ENCODE data around the gene ACAA2. TPM values are rescaled to one million over a fixed set of nuclear protein-coding genes. Genes with fewer than 3 reads are reported as not detected.

Gene ACAA2
- total and polyA plus RNA-seq, 4 donors = 38.6 to 57.0 (median 47.8) TPM

DNA sequence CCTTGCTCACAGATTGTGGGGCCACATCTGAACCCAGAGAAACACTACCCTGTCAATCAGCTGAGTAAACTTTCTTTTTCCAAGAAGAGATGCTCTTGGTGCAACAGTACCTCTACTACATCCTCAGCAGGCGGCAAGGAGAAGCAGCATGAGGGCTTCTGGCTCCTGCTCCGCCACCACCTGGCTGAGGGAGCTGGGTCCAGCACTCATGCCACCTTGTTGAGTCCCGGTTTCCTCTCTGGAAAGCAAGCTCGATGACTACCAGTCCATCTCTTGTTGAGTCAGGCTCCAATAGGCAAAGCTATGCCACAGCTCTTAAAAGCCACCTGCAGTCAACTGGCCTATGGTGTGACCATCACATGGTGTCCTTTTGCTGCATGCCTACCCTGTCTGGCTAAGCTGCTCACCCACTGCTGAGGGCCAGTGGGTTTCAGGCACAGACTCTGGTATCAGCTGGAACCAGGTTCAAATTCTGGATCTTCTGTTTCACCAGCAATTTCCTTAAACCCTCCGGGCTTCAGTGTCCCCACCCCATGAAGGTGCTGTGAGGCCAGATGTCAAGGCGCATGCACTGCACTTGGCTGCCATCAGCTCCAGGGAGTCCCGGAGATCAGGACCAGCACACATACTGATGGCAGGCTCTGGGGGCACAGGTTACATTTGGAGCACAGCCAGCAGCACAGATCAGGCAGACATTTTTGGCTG is 42.5 kb upstream of the ACAA2 start:
- H3K27me3 ChIP-seq (ENCODE audit: control insufficient read depth, insufficient read depth, low read length) = no peaks in the 10 kb centered on the region
- no peak overlapping the region for H3K27ac ChIP-seq (ENCODE audit: low read depth, low read length)
- WGBS (ENCODE audit: insufficient coverage) = 92% methylated on average over 7 of the region's 7 CpGs
- H3K4me3 ChIP-seq (ENCODE audit: low read depth, low read length) = no peak overlapping the region
- no peak for DNase-seq (ENCODE audit: low read depth in 4 of 6, low spot score in 6 of 6)
- no peaks in the 10 kb centered on the region for H3K9me3 ChIP-seq (ENCODE audit: control insufficient read depth, insufficient read depth, low read length)
- peaks cover 11% of the 10 kb centered on the region for H3K4me1 ChIP-seq (ENCODE audit: control insufficient read depth, insufficient read depth, low read length)
- H3K36me3 ChIP-seq (ENCODE audit: control insufficient read depth, insufficient read depth, low read length) = peaks cover 2% of the 10 kb centered on the region

- WGBS (ENCODE audit: insufficient coverage) = no CpG with 5 or more reads among the region's 3 CpGs
- Histone ChIP-seq H3K36me3 (ENCODE audit: control insufficient read depth, insufficient read depth, low read length) (peaks cover 2% of the 10 kb centered on the region), H3K27me3 (ENCODE audit: control insufficient read depth, insufficient read depth, low read length) (no peaks in the 10 kb centered on the region), H3K4me3 (ENCODE audit: low read depth, low read length) (no peak overlapping the region), H3K9me3 (ENCODE audit: control insufficient read depth, insufficient read depth, low read length) (no peaks in the 10 kb centered on the region), H3K27ac (ENCODE audit: low read depth, low read length) (no peak overlapping the region), H3K4me1 (ENCODE audit: control insufficient read depth, insufficient read depth, low read length) (peaks cover 13% of the 10 kb centered on the region)
- no peak for DNase-seq (ENCODE audit: low read depth in 4 of 6, low spot score in 6 of 6)
These were observed 41.3 kb upstream of the ACAA2 start for GRCh38 chr18:49854681-49855080.

GRCh38 chr18:49853436-49853835 is 40.1 kb upstream of the ACAA2 start:
- Histone ChIP-seq H3K4me1 (ENCODE audit: control insufficient read depth, insufficient read depth, low read length) (peaks cover 11% of the 10 kb centered on the region), H3K27me3 (ENCODE audit: control insufficient read depth, insufficient read depth, low read length) (no peaks in the 10 kb centered on the region), H3K9me3 (ENCODE audit: control insufficient read depth, insufficient read depth, low read length) (no peaks in the 10 kb centered on the region), H3K27ac (ENCODE audit: low read depth, low read length) (no peak overlapping the region), H3K4me3 (ENCODE audit: low read depth, low read length) (no peak overlapping the region), H3K36me3 (ENCODE audit: control insufficient read depth, insufficient read depth, low read length) (peaks cover 2% of the 10 kb centered on the region)
- 94% methylated on average over 8 of the region's 8 CpGs for WGBS (ENCODE audit: insufficient coverage)
- DNase-seq (ENCODE audit: low read depth in 4 of 6, low spot score in 6 of 6) = no peak

GRCh38 chr18:49853011-49853410 is 39.7 kb upstream of the ACAA2 start:
- 96% methylated on average over 6 of the region's 7 CpGs for WGBS (ENCODE audit: insufficient coverage)
- DNase-seq (ENCODE audit: low read depth in 4 of 6, low spot score in 6 of 6) = no peak
- Histone ChIP-seq H3K4me3 (ENCODE audit: low read depth, low read length) (no peak overlapping the region), H3K9me3 (ENCODE audit: control insufficient read depth, insufficient read depth, low read length) (no peaks in the 10 kb centered on the region), H3K36me3 (ENCODE audit: control insufficient read depth, insufficient read depth, low read length) (peaks cover 2% of the 10 kb centered on the region), H3K4me1 (ENCODE audit: control insufficient read depth, insufficient read depth, low read length) (peaks cover 6% of the 10 kb centered on the region), H3K27ac (ENCODE audit: low read depth, low read length) (no peak overlapping the region), H3K27me3 (ENCODE audit: control insufficient read depth, insufficient read depth, low read length) (no peaks in the 10 kb centered on the region)

GRCh38 chr18:49851624-49852023 is 38.3 kb upstream of the ACAA2 start:
- no peak for DNase-seq (ENCODE audit: low read depth in 4 of 6, low spot score in 6 of 6)
- H3K27me3 ChIP-seq (ENCODE audit: control insufficient read depth, insufficient read depth, low read length) = no peaks in the 10 kb centered on the region
- peaks cover 2% of the 10 kb centered on the region for H3K36me3 ChIP-seq (ENCODE audit: control insufficient read depth, insufficient read depth, low read length)
- 66% methylated on average over 4 of the region's 4 CpGs for WGBS (ENCODE audit: insufficient coverage)
- H3K4me1 ChIP-seq (ENCODE audit: control insufficient read depth, insufficient read depth, low read length) = peaks cover 11% of the 10 kb centered on the region
- no peaks in the 10 kb centered on the region for H3K9me3 ChIP-seq (ENCODE audit: control insufficient read depth, insufficient read depth, low read length)
- H3K27ac ChIP-seq (ENCODE audit: low read depth, low read length) = no peak overlapping the region
- no peak overlapping the region for H3K4me3 ChIP-seq (ENCODE audit: low read depth, low read length)

GRCh38 chr18:49850636-49851035 is 37.3 kb upstream of the ACAA2 start:
- no peaks in the 10 kb centered on the region for H3K9me3 ChIP-seq (ENCODE audit: control insufficient read depth, insufficient read depth, low read length)
- no peaks in the 10 kb centered on the region for H3K27me3 ChIP-seq (ENCODE audit: control insufficient read depth, insufficient read depth, low read length)
- no peak overlapping the region for H3K27ac ChIP-seq (ENCODE audit: low read depth, low read length)
- peaks cover 2% of the 10 kb centered on the region for H3K36me3 ChIP-seq (ENCODE audit: control insufficient read depth, insufficient read depth, low read length)
- 89% methylated on average over 8 of the region's 8 CpGs for WGBS (ENCODE audit: insufficient coverage)
- H3K4me1 ChIP-seq (ENCODE audit: control insufficient read depth, insufficient read depth, low read length) = peaks cover 21% of the 10 kb centered on the region
- no peak for DNase-seq (ENCODE audit: low read depth in 4 of 6, low spot score in 6 of 6)
- H3K4me3 ChIP-seq (ENCODE audit: low read depth, low read length) = no peak overlapping the region

DNA sequence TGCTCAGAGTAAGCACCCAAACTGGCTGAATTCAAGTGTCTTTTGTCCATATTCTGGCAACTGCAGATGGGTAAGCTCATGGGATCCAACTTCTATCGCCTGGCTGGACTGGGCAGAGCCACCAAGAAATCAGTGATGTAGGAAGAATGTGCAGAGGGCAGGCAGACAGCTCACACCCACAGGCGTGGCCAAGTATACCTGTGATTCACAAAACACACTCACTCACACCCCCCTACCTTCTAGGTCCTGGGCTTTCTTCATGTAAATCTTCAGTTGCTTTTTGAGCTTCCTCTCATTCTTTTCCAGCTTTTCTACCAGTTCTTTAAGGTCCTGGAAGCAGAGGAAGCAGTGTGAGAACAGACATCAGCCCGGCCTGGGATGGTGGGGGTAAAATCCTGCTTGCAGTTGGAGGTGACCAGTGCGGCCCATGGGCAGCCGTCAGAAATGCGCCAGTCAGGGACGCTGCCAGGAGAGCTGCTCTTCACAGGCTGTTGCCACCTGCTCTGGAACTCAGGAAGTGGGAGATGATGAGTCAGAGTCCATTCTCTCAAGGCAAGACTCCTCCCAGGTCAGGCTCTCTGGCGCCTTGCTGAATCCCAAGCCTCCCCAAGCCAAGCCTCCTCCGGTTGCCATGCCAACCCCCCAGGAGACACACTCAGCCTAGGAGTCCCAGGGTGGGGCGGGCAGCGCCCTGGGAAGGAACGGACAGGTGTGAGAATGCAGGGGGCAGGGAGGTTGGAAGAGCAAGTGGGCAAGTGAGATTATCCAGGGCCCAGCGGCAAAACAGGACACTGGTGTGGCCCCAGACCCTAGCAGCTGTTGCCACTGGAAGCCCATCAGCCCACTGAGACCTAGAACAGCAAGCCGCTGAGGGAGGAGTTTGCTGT is 36.2 kb upstream of the ACAA2 start:
- H3K27ac ChIP-seq (ENCODE audit: low read depth, low read length) = no peak overlapping the region
- H3K36me3 ChIP-seq (ENCODE audit: control insufficient read depth, insufficient read depth, low read length) = peaks cover 2% of the 10 kb centered on the region
- H3K27me3 ChIP-seq (ENCODE audit: control insufficient read depth, insufficient read depth, low read length) = no peaks in the 10 kb centered on the region
- peaks cover 23% of the 10 kb centered on the region for H3K4me1 ChIP-seq (ENCODE audit: control insufficient read depth, insufficient read depth, low read length)
- no peaks in the 10 kb centered on the region for H3K9me3 ChIP-seq (ENCODE audit: control insufficient read depth, insufficient read depth, low read length)
- no peak overlapping the region for H3K4me3 ChIP-seq (ENCODE audit: low read depth, low read length)
- DNase-seq (ENCODE audit: low read depth in 4 of 6, low spot score in 6 of 6) = no peak
- 56% methylated on average over 8 of the region's 14 CpGs for WGBS (ENCODE audit: insufficient coverage)

DNA sequence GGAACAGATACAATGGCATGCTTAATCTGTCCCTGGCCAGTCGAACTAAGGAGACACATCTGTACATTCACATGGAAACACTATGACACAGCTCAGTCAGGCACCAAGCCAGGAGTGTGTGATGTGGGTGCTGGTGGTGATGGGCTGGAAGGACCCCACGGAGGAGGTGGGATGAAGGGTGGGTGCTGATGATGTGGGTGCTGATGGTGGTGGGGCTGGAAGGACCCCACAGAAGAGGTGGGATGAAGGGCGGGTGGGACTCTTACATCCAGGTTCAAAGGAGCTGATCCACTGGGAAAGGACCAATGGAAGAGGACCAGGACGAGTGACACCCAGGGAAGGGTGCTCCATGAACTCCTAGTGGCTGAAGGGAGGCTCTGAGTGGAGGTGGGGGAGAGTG is 34.8 kb upstream of the ACAA2 start:
- Histone ChIP-seq H3K27ac (ENCODE audit: low read depth, low read length) (no peak overlapping the region), H3K4me3 (ENCODE audit: low read depth, low read length) (no peak overlapping the region), H3K36me3 (ENCODE audit: control insufficient read depth, insufficient read depth, low read length) (no peaks in the 10 kb centered on the region), H3K4me1 (ENCODE audit: control insufficient read depth, insufficient read depth, low read length) (peaks cover 32% of the 10 kb centered on the region), H3K9me3 (ENCODE audit: control insufficient read depth, insufficient read depth, low read length) (no peaks in the 10 kb centered on the region), H3K27me3 (ENCODE audit: control insufficient read depth, insufficient read depth, low read length) (no peaks in the 10 kb centered on the region)
- WGBS (ENCODE audit: insufficient coverage) = 93% methylated on average over 3 of the region's 4 CpGs
- DNase-seq (ENCODE audit: low read depth in 4 of 6, low spot score in 6 of 6) = no peak

DNA sequence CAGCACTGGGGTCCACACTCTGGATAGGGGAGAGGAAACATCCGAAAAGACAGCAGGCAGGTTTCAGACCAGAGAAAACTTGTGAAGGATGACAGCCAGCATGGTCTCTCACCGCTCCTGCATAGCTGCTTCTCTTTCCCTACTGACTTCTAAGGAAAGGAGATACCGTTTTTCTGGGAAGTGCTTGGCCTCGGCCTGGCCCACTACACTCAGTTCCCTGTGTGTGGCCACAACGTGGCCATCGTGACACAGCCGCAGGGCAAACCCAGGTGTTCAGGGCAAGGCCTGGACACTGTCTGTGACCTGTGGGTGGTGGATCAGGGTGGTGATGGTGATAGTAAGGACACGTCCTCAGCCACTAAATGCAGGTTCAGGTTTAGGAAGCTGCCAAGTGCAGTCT is 34.2 kb upstream of the ACAA2 start:
- peaks cover 34% of the 10 kb centered on the region for H3K4me1 ChIP-seq (ENCODE audit: control insufficient read depth, insufficient read depth, low read length)

More for the DNA sequence above, 34.2 kb upstream of the ACAA2 start:
- Histone ChIP-seq H3K27me3 (ENCODE audit: control insufficient read depth, insufficient read depth, low read length) (no peaks in the 10 kb centered on the region), H3K27ac (ENCODE audit: low read depth, low read length) (no peak overlapping the region), H3K36me3 (ENCODE audit: control insufficient read depth, insufficient read depth, low read length) (no peaks in the 10 kb centered on the region), H3K9me3 (ENCODE audit: control insufficient read depth, insufficient read depth, low read length) (no peaks in the 10 kb centered on the region), H3K4me3 (ENCODE audit: low read depth, low read length) (no peak overlapping the region)
- DNase-seq (ENCODE audit: low read depth in 4 of 6, low spot score in 6 of 6) = no peak
- WGBS (ENCODE audit: insufficient coverage) = 93% methylated on average over 8 of the region's 8 CpGs
